ENCODE data around the gene POLDIP2.

Gene POLDIP2

GRCh38 chr17:28335959-28336871, 21.1 kb downstream of the POLDIP2 start:
- DNase-seq (ENCODE audit: low spot score), result peak; percentile 18

GRCh38 chr17:28335201-28335958, 21.9 kb downstream of the POLDIP2 start, which contains the start of the genes IFT20 and TNFAIP1:
Gene IFT20 (minus strand): TSS chr17:28335472. CDS start chr17:28331985, 3,487 bp downstream.
Gene TNFAIP1 (plus strand): TSS chr17:28335761. CDS start chr17:28339522, 3,761 bp downstream.
- DNase-seq (ENCODE audit: low spot score), result peak; percentile 100

- DNase-seq (ENCODE audit: low spot score), result no peak
Measured at GRCh38 chr17:28334666-28335200, 22.6 kb downstream of the POLDIP2 start.

GRCh38 chr17:28334171-28334570, 23.2 kb downstream of the POLDIP2 start:
- DNase-seq (ENCODE audit: low spot score), result no peak

GRCh38 chr17:28333083-28333746, 24.1 kb downstream of the POLDIP2 start:
- DNase-seq (ENCODE audit: low spot score), result no peak

- no peak for DNase-seq (ENCODE audit: low spot score)
Measured at GRCh38 chr17:28331891-28332420, 25.4 kb downstream of the POLDIP2 start.

GRCh38 chr17:28330671-28331070, 26.7 kb downstream of the POLDIP2 start:
- no peak for DNase-seq (ENCODE audit: low spot score)

GRCh38 chr17:28328325-28328724, 29.0 kb downstream of the POLDIP2 start:
- no peak for DNase-seq (ENCODE audit: low spot score)

GRCh38 chr17:28327709-28328108, 29.6 kb downstream of the POLDIP2 start:
- DNase-seq (ENCODE audit: low spot score), result no peak

GRCh38 chr17:28327031-28327607, 30.2 kb downstream of the POLDIP2 start:
- no peak for DNase-seq (ENCODE audit: low spot score)

- no peak for DNase-seq (ENCODE audit: low spot score)
Measured at GRCh38 chr17:28326114-28326513, 31.2 kb downstream of the POLDIP2 start.

- DNase-seq (ENCODE audit: low spot score), result no peak
Measured at GRCh38 chr17:28325211-28325610, 32.1 kb downstream of the POLDIP2 start.

GRCh38 chr17:28324781-28325180, 32.5 kb downstream of the POLDIP2 start:
- DNase-seq (ENCODE audit: low spot score), result no peak

GRCh38 chr17:28324267-28324745, 33.0 kb downstream of the POLDIP2 start:
- no peak for DNase-seq (ENCODE audit: low spot score)

GRCh38 chr17:28320215-28321061, 36.9 kb downstream of the POLDIP2 start:
- no peak for DNase-seq (ENCODE audit: low spot score)

GRCh38 chr17:28319598-28319935, 37.8 kb downstream of the POLDIP2 start:
- no peak for DNase-seq (ENCODE audit: low spot score)

- peak; percentile 96 for DNase-seq (ENCODE audit: low spot score)
Measured at GRCh38 chr17:28318759-28319597, 38.3 kb downstream of the POLDIP2 start, which contains the start of gene TMEM97. Gene TMEM97 (plus strand): TSS chr17:28319200. CDS start chr17:28319240, 40 bp downstream.

GRCh38 chr17:28317966-28318758, 39.2 kb downstream of the POLDIP2 start:
- DNase-seq (ENCODE audit: low spot score), result no peak

Data from globus pallidus (tissue), 1 donor.